ENCODE measurements around the gene EBI3.

GRCh38 chr19:4196587-4197148, 32.7 kb upstream of the EBI3 start:
- TF ChIP-seq POLR2AphosphoS5 (IDR thresholded peaks at IDR 0.05; ENCODE audit: low read depth, low read length) (no peak), NFIC (IDR thresholded peaks at IDR 0.05; ENCODE audit: borderline replicate concordance) (no peak), TAF1 (IDR thresholded peaks at IDR 0.05; ENCODE audit: borderline replicate concordance, low read depth, low read length) (no peak), CTCF (IDR thresholded peaks at IDR 0.05) (no peak), RFX5 (IDR thresholded peaks at IDR 0.05; ENCODE audit: low read length) (no peak), SIN3A (IDR thresholded peaks at IDR 0.05; ENCODE audit: borderline replicate concordance, low read depth, low read length) (no peak), EZH2phosphoT487 (IDR thresholded peaks at IDR 0.05; ENCODE audit: borderline replicate concordance, low read depth) (no peak), MXI1 (IDR thresholded peaks at IDR 0.05; ENCODE audit: low read depth, low read length) (no peak), GABPA (IDR thresholded peaks at IDR 0.05; ENCODE audit: low read depth) (no peak)
- TF ChIP-seq, protein P1, sequence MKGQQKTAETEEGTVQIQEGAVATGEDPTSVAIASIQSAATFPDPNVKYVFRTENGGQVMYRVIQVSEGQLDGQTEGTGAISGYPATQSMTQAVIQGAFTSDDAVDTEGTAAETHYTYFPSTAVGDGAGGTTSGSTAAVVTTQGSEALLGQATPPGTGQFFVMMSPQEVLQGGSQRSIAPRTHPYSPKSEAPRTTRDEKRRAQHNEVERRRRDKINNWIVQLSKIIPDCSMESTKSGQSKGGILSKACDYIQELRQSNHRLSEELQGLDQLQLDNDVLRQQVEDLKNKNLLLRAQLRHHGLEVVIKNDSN (IDR thresholded peaks at IDR 0.05; ENCODE audit: borderline replicate concordance, low read depth), result no peak
- TF ChIP-seq, protein P2, sequence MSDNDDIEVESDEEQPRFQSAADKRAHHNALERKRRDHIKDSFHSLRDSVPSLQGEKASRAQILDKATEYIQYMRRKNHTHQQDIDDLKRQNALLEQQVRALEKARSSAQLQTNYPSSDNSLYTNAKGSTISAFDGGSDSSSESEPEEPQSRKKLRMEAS (IDR thresholded peaks at IDR 0.05; ENCODE audit: low read depth), result no peak

Measured in SK-N-SH (cell line).